Measurements from ENCODE around the gene SLC22A17. TPM values are rescaled to one million over a fixed set of nuclear protein-coding genes. Genes with fewer than 3 reads are reported as not detected.

The SLC22A17 gene
- total and polyA plus RNA-seq, 2 of the 8 experiments (the other 6 are each of a cell fraction or from before 2014, with no cell fraction given), result 43.0 to 49.0 TPM

GRCh38 chr14:23385244-23385641, 32.6 kb upstream of the SLC22A17 start (continued):
- TF ChIP-seq POU5F1 (IDR thresholded peaks at IDR 0.05; ENCODE audit: low read depth, low read length) (no peak), E2F6 (IDR thresholded peaks at IDR 0.05) (no peak)

Data from H1 (cell line).